Jurkat, Clone E6-1 (cell line): Measurements from ENCODE around the gene LMO7.
"Not testable (repeated sequence)": the region's sequence is repeated elsewhere in the genome, so short reads cannot be mapped to it uniquely, and the experiment has no call there.

Experiments
- DNase-seq: peaks from one replicate; pipeline ENCODE4 v3.0.0-alpha.2; 2011; ENCODE audit warnings: low read depth, low spot score
- H3K4me3 ChIP-seq: 2 replicates; pipeline ENCODE4 v1.5.1; 2011; ENCODE audit warnings: mild to moderate bottlenecking, low read length, control low read depth, moderate library complexity

The LMO7 gene

GRCh38 chr13:75689686-75690085 lies 53.6 kb downstream of the LMO7 start:
- no peak for DNase-seq
- H3K4me3 ChIP-seq = no peak overlapping the region

GRCh38 chr13:75690607-75691006 lies 54.5 kb downstream of the LMO7 start:
- DNase-seq = no peak

GRCh38 chr13:75691183-75691582 lies 55.1 kb downstream of the LMO7 start:
- DNase-seq = no peak

More at GRCh38 chr13:75690607-75691006, 54.5 kb downstream of the LMO7 start:
- no peak overlapping the region for H3K4me3 ChIP-seq

GRCh38 chr13:75693227-75693626 lies 57.1 kb downstream of the LMO7 start:
- H3K4me3 ChIP-seq = no peak overlapping the region
- DNase-seq = no peak

More at GRCh38 chr13:75691183-75691582, 55.1 kb downstream of the LMO7 start:
- H3K4me3 ChIP-seq = no peak overlapping the region

- H3K4me3 ChIP-seq = no peak overlapping the region
- no peak for DNase-seq
Measured at GRCh38 chr13:75694722-75695121, 58.6 kb downstream of the LMO7 start.

- peak; percentile 56 for DNase-seq
- not testable (repeated sequence) for H3K4me3 ChIP-seq
Measured at GRCh38 chr13:75695908-75696307, 59.8 kb downstream of the LMO7 start.

GRCh38 chr13:75699062-75699461 lies 62.9 kb downstream of the LMO7 start:
- no peak overlapping the region for H3K4me3 ChIP-seq
- DNase-seq = no peak

GRCh38 chr13:75699717-75700116 lies 63.6 kb downstream of the LMO7 start:
- not testable (repeated sequence) for DNase-seq, H3K4me3 ChIP-seq

GRCh38 chr13:75700552-75700951 lies 64.4 kb downstream of the LMO7 start:
- H3K4me3 ChIP-seq = no peak overlapping the region
- DNase-seq = no peak

- DNase-seq = no peak
- no peak overlapping the region for H3K4me3 ChIP-seq
Measured at GRCh38 chr13:75702476-75702875, 66.3 kb downstream of the LMO7 start.

GRCh38 chr13:75703769-75704168 lies 67.6 kb downstream of the LMO7 start:
- no peak overlapping the region for H3K4me3 ChIP-seq

GRCh38 chr13:75704194-75704926 lies 68.2 kb downstream of the LMO7 start:
- DNase-seq = no peak
- no peak overlapping the region for H3K4me3 ChIP-seq

More at GRCh38 chr13:75703769-75704168, 67.6 kb downstream of the LMO7 start:
- DNase-seq = no peak

GRCh38 chr13:75704927-75705288 lies 68.8 kb downstream of the LMO7 start:
- H3K4me3 ChIP-seq = no peak overlapping the region
- no peak for DNase-seq

- H3K4me3 ChIP-seq = no peak overlapping the region
- no peak for DNase-seq
Measured at GRCh38 chr13:75705395-75705794, 69.3 kb downstream of the LMO7 start.

- DNase-seq = no peak
- H3K4me3 ChIP-seq = no peak overlapping the region
Measured at GRCh38 chr13:75705908-75706307, 69.8 kb downstream of the LMO7 start.

- H3K4me3 ChIP-seq = no peak overlapping the region
- DNase-seq = no peak
Measured at GRCh38 chr13:75713852-75714251, 77.7 kb downstream of the LMO7 start.

- peak; percentile 58 for DNase-seq
Measured at GRCh38 chr13:75715601-75716523, 79.7 kb downstream of the LMO7 start.

GRCh38 chr13:75717525-75717924 lies 81.4 kb downstream of the LMO7 start:
- DNase-seq = no peak
- no peak overlapping the region for H3K4me3 ChIP-seq

More at GRCh38 chr13:75715601-75716523, 79.7 kb downstream of the LMO7 start:
- no peak overlapping the region for H3K4me3 ChIP-seq

- H3K4me3 ChIP-seq = no peak overlapping the region
- no peak for DNase-seq
Measured at GRCh38 chr13:75721307-75721706, 85.2 kb downstream of the LMO7 start.

GRCh38 chr13:75723901-75724300 lies 87.8 kb downstream of the LMO7 start:
- H3K4me3 ChIP-seq = no peak overlapping the region
- DNase-seq = no peak
